ENCODE measurements around the gene BAZ2B. TPM values are rescaled to one million over a fixed set of nuclear protein-coding genes. Genes with fewer than 3 reads are reported as not detected.

Gene BAZ2B, protein sequence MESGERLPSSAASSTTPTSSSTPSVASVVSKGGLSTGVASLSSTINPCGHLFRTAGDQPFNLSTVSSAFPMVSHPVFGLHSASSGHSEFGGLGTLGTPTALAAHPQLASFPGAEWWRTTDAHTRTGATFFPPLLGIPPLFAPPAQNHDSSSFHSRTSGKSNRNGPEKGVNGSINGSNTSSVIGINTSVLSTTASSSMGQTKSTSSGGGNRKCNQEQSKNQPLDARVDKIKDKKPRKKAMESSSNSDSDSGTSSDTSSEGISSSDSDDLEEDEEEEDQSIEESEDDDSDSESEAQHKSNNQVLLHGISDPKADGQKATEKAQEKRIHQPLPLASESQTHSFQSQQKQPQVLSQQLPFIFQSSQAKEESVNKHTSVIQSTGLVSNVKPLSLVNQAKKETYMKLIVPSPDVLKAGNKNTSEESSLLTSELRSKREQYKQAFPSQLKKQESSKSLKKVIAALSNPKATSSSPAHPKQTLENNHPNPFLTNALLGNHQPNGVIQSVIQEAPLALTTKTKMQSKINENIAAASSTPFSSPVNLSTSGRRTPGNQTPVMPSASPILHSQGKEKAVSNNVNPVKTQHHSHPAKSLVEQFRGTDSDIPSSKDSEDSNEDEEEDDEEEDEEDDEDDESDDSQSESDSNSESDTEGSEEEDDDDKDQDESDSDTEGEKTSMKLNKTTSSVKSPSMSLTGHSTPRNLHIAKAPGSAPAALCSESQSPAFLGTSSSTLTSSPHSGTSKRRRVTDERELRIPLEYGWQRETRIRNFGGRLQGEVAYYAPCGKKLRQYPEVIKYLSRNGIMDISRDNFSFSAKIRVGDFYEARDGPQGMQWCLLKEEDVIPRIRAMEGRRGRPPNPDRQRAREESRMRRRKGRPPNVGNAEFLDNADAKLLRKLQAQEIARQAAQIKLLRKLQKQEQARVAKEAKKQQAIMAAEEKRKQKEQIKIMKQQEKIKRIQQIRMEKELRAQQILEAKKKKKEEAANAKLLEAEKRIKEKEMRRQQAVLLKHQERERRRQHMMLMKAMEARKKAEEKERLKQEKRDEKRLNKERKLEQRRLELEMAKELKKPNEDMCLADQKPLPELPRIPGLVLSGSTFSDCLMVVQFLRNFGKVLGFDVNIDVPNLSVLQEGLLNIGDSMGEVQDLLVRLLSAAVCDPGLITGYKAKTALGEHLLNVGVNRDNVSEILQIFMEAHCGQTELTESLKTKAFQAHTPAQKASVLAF (N-terminal part only)
- total RNA-seq: 1 to 10 TPM; 8.1 to 8.4 TPM

DNA sequence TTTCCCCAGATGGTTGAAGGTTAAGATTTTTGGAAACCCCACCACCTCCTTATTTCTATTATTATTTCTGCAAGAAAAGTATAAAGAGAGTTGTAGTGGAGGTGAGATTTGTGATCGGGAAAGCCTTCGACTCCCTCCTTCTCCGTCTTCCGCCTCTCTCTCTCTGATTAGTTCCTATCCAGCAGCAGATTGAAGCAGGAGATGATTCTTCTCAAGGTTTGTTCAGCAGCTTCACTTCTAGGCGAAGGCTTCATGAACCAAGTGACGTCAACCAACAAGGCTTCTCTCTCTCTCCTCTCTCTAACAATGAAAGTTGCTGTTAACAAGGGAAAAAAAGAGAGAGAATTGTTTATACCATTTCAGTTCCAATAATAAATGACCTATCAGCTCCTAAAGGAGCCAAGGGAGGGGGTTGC lies at the start of gene BAZ2B:
Gene BAZ2B (minus strand): TSS at position 263 of the 416 bp plus-strand sequence. CDS start 137,829 bp downstream, outside the sequence.
- H3K36me3 Mint-ChIP-seq (ENCODE audit: low read depth): no peaks in the 10 kb centered on the region
- intact Hi-C loops (cut with DNase I, micrococcal nuclease): loop anchor here in 1 of 2 experiments (5.0 kb wide), 1 partner anchor 96 kb away; the partner anchor contains the start of gene MARCHF7
- POLR2A ChIA-PET: no interaction called here
- DNase-seq: no peak
- H3K4me3 Mint-ChIP-seq: peak within 1 kb of the TSS; percentile 82
- H3K27ac Mint-ChIP-seq: peak within 1 kb of the TSS; percentile 68
- peaks cover 12% of the 10 kb centered on the region for H3K4me1 Mint-ChIP-seq
- no peaks in the 10 kb centered on the region for H3K9me3 Mint-ChIP-seq (ENCODE audit: low read depth)
- ATAC-seq: peak; percentile 49
- H3K27me3 Mint-ChIP-seq: peaks cover 23% of the 10 kb centered on the region
- CTCF ChIA-PET: no interaction called here

DNA sequence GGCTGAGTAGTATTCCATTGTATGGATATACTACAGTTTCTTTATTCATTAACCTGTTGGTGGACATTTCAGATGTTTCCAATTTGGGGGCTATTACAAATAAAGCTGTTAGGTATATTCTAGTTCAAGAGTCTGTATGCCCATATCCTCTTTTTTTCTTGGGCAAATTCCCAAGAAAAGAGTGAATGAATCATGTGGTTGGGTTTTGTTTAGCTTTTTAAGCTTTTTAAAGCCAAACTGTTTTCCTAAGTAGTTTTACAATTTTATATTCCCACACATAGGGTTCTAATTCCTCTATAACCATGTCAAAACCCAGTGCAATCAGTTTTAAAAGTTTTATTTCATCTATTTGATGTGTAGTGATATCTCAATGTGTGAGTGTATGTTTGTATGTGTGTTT lies 44.9 kb upstream of the BAZ2B start:
- H3K4me1 Mint-ChIP-seq: no peaks in the 10 kb centered on the region
- no peak for DNase-seq
- H3K36me3 Mint-ChIP-seq (ENCODE audit: low read depth): peaks cover 2% of the 10 kb centered on the region
- no peaks in the 10 kb centered on the region for H3K27me3 Mint-ChIP-seq
- H3K4me3 Mint-ChIP-seq: no peak overlapping the region
- intact Hi-C loops (cut with DNase I, micrococcal nuclease): no loop called here
- POLR2A ChIA-PET: no interaction called here
- CTCF ChIA-PET: no interaction called here
- H3K9me3 Mint-ChIP-seq (ENCODE audit: low read depth): peaks cover 7% of the 10 kb centered on the region
- no peak overlapping the region for H3K27ac Mint-ChIP-seq
- ATAC-seq: no peak

DNA sequence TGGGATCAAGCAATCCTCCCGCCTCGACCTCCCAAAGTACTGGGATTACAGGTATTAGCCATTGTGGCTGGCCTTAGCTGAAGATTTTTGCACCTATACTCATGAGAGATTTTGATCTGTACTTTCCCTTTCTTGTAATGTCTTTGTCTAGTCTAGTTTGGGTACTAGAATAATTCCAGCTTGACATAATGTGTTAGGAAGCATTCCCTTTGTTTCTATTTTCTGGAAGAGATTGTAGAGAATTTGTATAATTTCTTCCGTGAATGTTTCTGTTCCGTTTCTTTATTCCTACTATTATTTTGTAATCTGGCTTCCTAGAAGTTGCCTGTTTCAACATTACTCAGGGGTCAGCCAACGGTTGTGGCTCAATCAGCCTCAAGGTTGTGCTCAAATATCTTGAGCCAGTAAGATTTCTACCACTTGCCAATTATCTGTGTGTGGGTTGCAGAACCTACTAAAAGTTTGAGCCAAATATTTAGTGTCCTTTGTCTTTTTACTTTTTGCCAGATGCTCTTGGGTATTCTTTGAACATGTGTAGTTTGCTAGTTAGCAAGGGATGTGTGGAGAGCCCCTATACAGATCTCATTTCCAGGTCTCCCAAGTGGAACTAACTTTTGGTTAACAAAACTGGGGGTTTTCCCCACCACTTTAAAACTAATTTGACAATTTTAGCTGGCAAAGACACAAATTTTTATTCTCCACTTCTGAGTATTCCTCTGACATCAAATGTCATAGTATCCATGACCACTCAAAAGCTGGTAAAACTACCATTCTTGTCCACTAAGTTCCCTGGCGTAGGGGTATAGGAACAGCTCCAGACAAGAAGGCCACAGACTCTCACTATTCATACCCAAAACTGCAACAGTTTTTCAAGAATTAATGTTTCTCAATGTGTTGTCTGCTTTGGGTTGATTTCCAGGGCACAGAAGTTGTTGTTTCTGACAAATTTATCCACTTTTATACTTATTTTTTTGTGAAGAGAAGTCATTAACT lies 42.8 kb upstream of the BAZ2B start:
- CTCF ChIA-PET: interaction anchor here (1.2 kb wide), 1 partner anchor 73 kb away, joined by 4 read pairs; no protein-coding TSS in a partner anchor
- POLR2A ChIA-PET: no interaction called here
- no peak overlapping the region for H3K27ac Mint-ChIP-seq
- intact Hi-C loops (cut with DNase I, micrococcal nuclease): no loop called here
- H3K36me3 Mint-ChIP-seq (ENCODE audit: low read depth): no peaks in the 10 kb centered on the region
- DNase-seq (no peak), ATAC-seq (no peak)
- H3K4me3 Mint-ChIP-seq: no peak overlapping the region
- H3K27me3 Mint-ChIP-seq: no peaks in the 10 kb centered on the region
- H3K4me1 Mint-ChIP-seq: no peaks in the 10 kb centered on the region
- H3K9me3 Mint-ChIP-seq (ENCODE audit: low read depth): peaks cover 15% of the 10 kb centered on the region

DNA sequence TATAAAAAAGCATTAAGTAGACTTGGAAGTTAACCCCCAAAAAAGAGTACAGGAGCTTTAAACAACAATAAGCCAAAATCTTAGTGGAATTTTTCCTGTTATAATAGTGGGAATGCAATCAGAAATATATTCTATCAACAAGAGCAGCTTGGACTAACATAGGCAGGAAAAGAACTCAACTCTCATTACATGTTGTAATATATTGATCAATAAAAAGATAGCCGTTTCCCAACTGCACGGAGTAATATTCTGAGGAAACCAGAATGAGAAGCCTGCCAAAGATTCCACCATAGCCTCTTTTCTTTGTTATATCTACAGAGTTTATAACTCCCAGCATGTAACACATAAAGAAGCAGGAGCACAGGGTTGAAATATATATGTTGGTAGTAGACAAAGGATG lies 37.6 kb upstream of the BAZ2B start:
- no peak overlapping the region for H3K27ac Mint-ChIP-seq
- no peaks in the 10 kb centered on the region for H3K27me3 Mint-ChIP-seq
- H3K36me3 Mint-ChIP-seq (ENCODE audit: low read depth): no peaks in the 10 kb centered on the region
- ATAC-seq: no peak
- no peak for DNase-seq
- no peak overlapping the region for H3K4me3 Mint-ChIP-seq
- no peaks in the 10 kb centered on the region for H3K4me1 Mint-ChIP-seq
- POLR2A ChIA-PET: no interaction called here
- intact Hi-C loops (cut with DNase I, micrococcal nuclease): no loop called here
- H3K9me3 Mint-ChIP-seq (ENCODE audit: low read depth): peaks cover 16% of the 10 kb centered on the region
- CTCF ChIA-PET: interaction anchor here (0.5 kb wide), 1 partner anchor 538 kb away, joined by 3 read pairs; no protein-coding TSS in a partner anchor

DNA sequence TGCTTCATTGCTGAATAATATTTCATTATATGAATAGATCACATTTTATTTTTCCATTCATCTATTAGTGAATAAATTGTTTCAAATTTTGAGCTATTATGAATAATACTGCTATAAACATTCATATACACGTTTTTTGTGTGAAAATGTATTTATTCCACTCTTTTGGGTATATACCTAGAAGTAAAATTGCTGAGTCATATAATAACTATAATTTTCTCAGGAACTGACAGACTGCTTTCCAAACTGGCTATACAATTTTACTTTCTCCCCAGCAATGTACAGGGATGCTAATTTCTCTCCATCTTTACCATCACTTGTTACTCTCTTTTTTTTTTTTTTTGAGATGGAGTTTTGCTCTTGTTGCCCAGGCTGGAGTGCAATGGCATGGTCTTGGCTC lies 35.5 kb upstream of the BAZ2B start:
- no peak for DNase-seq
- Mint-ChIP-seq H3K27me3 (no peaks in the 10 kb centered on the region), H3K4me3 (no peak overlapping the region), H3K4me1 (no peaks in the 10 kb centered on the region), H3K36me3 (ENCODE audit: low read depth) (no peaks in the 10 kb centered on the region), H3K9me3 (ENCODE audit: low read depth) (peaks cover 14% of the 10 kb centered on the region), H3K27ac (no peak overlapping the region)
- ChIA-PET POLR2A (interaction anchor here (0.6 kb wide), 1 partner anchor 12 kb away, joined by 3 read pairs; no protein-coding TSS in a partner anchor), CTCF (no interaction called here)
- intact Hi-C loops (cut with DNase I, micrococcal nuclease): no loop called here
- ATAC-seq: no peak

DNA sequence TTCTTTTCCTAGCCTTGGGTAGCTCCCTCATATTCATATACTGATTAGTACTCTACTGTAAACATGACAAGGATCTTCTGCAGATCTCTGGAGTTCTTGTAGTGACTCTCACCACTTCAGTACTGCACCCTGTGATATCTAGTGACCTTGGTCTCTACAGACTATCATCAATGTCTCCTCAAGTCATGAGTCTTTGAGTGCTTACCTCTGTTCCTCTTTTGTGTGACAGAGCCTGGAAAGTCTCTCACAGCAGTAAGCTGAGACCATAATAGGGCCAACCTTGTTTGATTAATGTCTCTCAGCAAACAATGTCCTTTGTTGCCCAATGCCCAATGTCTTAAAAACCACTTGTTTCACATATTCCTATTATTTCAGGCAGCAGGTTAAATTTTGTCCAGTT lies 34.2 kb upstream of the BAZ2B start:
- no peak for ATAC-seq
- H3K9me3 Mint-ChIP-seq (ENCODE audit: low read depth): peaks cover 16% of the 10 kb centered on the region
- H3K4me1 Mint-ChIP-seq: no peaks in the 10 kb centered on the region
- H3K36me3 Mint-ChIP-seq (ENCODE audit: low read depth): peaks cover 2% of the 10 kb centered on the region
- no peak overlapping the region for H3K4me3 Mint-ChIP-seq
- CTCF ChIA-PET: interaction anchor here (0.6 kb wide), 1 partner anchor 282 kb away, joined by 3 read pairs; no protein-coding TSS in a partner anchor
- POLR2A ChIA-PET: no interaction called here
- intact Hi-C loops (cut with DNase I, micrococcal nuclease): no loop called here
- no peak for DNase-seq
- no peak overlapping the region for H3K27ac Mint-ChIP-seq
- no peaks in the 10 kb centered on the region for H3K27me3 Mint-ChIP-seq

DNA sequence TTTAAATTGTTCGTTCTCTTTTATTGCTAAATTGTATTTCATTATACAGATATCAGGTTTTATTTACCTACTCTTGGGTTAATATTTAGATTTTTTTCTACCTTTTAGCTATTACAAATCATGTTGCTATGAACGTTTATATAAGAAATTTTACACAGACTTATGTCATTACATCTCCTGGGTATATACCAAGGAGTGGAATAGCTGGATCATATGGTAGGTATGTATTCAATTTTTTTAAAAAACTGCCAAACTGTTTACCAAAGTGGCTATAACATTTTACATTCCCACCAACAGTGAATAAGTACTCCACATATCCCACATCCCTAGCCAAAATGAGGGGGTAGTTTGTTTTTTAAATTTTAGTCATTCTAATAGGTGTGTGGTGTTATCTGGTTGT lies 32.3 kb upstream of the BAZ2B start:
- ChIA-PET CTCF (no interaction called here), POLR2A (no interaction called here)
- H3K27ac Mint-ChIP-seq: no peak overlapping the region
- no peak overlapping the region for H3K4me3 Mint-ChIP-seq
- no peaks in the 10 kb centered on the region for H3K4me1 Mint-ChIP-seq
- DNase-seq (no peak), ATAC-seq (no peak)
- peaks cover 10% of the 10 kb centered on the region for H3K9me3 Mint-ChIP-seq (ENCODE audit: low read depth)
- intact Hi-C loops (cut with DNase I, micrococcal nuclease): no loop called here
- H3K27me3 Mint-ChIP-seq: no peaks in the 10 kb centered on the region
- H3K36me3 Mint-ChIP-seq (ENCODE audit: low read depth): peaks cover 6% of the 10 kb centered on the region

DNA sequence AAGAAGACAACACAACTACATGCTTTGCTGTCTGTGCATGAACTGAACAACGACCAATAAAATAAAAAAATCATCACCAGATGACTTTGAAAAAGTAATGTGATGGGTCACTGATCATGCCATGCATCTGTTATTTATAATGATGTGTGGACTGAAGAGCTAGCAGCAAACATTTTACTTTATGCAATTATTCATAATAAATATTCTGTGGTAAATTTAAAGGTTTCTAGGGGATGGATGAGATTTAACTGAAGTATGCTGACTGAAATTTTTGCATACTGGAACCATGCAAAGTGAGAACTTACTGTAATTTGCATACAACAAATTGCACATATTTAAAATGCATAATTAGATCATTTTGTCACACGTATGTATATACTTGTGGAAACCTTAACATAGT lies 31.3 kb upstream of the BAZ2B start:
- no peak for DNase-seq
- no peaks in the 10 kb centered on the region for H3K27me3 Mint-ChIP-seq
- no peak overlapping the region for H3K27ac Mint-ChIP-seq
- CTCF ChIA-PET: no interaction called here
- POLR2A ChIA-PET: no interaction called here
- intact Hi-C loops (cut with DNase I, micrococcal nuclease): no loop called here
- H3K4me3 Mint-ChIP-seq: no peak overlapping the region
- H3K4me1 Mint-ChIP-seq: no peaks in the 10 kb centered on the region
- ATAC-seq: no peak
- peaks cover 10% of the 10 kb centered on the region for H3K9me3 Mint-ChIP-seq (ENCODE audit: low read depth)
- H3K36me3 Mint-ChIP-seq (ENCODE audit: low read depth): peaks cover 6% of the 10 kb centered on the region

DNA sequence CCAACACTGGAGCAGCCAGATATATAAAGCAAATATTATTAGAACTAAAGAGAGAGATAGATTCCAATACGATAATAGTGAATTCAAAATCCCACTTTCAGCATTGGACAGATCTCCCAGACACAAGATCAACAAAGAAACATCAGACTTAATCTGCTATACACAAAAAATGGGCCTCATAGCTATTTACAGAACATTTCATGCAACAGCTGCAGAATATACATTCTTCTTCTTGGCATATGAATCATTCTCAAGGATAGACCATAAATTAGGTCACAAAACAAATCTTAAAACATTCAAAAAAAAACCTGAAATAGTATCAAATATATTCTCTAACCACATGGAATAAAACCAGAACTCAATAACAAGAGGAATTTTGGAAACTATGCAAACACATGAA lies 23.8 kb upstream of the BAZ2B start:
- Mint-ChIP-seq H3K4me1 (no peaks in the 10 kb centered on the region), H3K36me3 (ENCODE audit: low read depth) (peaks cover 3% of the 10 kb centered on the region), H3K4me3 (no peak overlapping the region), H3K9me3 (ENCODE audit: low read depth) (peaks cover 6% of the 10 kb centered on the region), H3K27ac (no peak overlapping the region), H3K27me3 (no peaks in the 10 kb centered on the region)
- DNase-seq (no peak), ATAC-seq (no peak)
- intact Hi-C loops (cut with DNase I, micrococcal nuclease): no loop called here
- CTCF ChIA-PET: no interaction called here
- POLR2A ChIA-PET: interaction anchor here (0.7 kb wide), 1 partner anchor 12 kb away, joined by 3 read pairs; no protein-coding TSS in a partner anchor

DNA sequence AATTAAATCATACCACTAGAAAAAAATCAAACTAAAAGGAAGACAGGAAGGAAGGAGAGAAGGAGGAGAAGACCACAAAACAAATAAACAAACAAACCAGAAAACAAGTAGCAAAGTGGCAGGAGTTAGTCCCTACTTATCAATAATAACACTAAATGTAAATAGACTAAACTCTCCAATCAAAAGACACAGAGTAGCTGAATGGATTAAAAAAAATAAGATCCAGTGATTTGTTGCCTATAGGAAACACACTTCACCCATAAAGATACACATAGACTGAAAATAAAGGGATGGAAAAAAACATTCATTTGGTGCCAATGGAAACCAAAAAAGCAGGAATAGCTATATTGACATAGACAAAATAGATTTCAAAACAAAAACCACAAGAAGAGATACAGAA lies 23.4 kb upstream of the BAZ2B start:
- peaks cover 6% of the 10 kb centered on the region for H3K9me3 Mint-ChIP-seq (ENCODE audit: low read depth)
- intact Hi-C loops (cut with DNase I, micrococcal nuclease): no loop called here
- ATAC-seq (no peak), DNase-seq (no peak)
- CTCF ChIA-PET: no interaction called here
- POLR2A ChIA-PET: interaction anchor here (0.7 kb wide), 1 partner anchor 12 kb away, joined by 3 read pairs; no protein-coding TSS in a partner anchor
- no peak overlapping the region for H3K4me3 Mint-ChIP-seq
- H3K36me3 Mint-ChIP-seq (ENCODE audit: low read depth): peaks cover 3% of the 10 kb centered on the region
- no peak overlapping the region for H3K27ac Mint-ChIP-seq
- H3K27me3 Mint-ChIP-seq: no peaks in the 10 kb centered on the region
- H3K4me1 Mint-ChIP-seq: no peaks in the 10 kb centered on the region

Measured in activated CD4-positive, alpha-beta T cell treated with anti-CD3 and anti-CD28 coated beads for 36 hours (primary cell).